ENCODE data around the gene TNRC6C. TPM values are rescaled to one million over a fixed set of nuclear protein-coding genes. Genes with fewer than 3 reads are reported as not detected.

The TNRC6C gene
- total and polyA plus RNA-seq, 9 of the 15 experiments (the other 6 are each of a cell fraction or from before 2014, with no cell fraction given): 0.20 to 4.9 (median 2.3) TPM

GRCh38 chr17:78128551-78129350 lies 170.2 kb downstream of the TNRC6C start, which contains the start of gene TMC6 (continued):
- TF ChIP-seq, protein P1, sequence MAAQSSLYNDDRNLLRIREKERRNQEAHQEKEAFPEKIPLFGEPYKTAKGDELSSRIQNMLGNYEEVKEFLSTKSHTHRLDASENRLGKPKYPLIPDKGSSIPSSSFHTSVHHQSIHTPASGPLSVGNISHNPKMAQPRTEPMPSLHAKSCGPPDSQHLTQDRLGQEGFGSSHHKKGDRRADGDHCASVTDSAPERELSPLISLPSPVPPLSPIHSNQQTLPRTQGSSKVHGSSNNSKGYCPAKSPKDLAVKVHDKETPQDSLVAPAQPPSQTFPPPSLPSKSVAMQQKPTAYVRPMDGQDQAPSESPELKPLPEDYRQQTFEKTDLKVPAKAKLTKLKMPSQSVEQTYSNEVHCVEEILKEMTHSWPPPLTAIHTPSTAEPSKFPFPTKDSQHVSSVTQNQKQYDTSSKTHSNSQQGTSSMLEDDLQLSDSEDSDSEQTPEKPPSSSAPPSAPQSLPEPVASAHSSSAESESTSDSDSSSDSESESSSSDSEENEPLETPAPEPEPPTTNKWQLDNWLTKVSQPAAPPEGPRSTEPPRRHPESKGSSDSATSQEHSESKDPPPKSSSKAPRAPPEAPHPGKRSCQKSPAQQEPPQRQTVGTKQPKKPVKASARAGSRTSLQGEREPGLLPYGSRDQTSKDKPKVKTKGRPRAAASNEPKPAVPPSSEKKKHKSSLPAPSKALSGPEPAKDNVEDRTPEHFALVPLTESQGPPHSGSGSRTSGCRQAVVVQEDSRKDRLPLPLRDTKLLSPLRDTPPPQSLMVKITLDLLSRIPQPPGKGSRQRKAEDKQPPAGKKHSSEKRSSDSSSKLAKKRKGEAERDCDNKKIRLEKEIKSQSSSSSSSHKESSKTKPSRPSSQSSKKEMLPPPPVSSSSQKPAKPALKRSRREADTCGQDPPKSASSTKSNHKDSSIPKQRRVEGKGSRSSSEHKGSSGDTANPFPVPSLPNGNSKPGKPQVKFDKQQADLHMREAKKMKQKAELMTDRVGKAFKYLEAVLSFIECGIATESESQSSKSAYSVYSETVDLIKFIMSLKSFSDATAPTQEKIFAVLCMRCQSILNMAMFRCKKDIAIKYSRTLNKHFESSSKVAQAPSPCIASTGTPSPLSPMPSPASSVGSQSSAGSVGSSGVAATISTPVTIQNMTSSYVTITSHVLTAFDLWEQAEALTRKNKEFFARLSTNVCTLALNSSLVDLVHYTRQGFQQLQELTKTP (IDR thresholded peaks at IDR 0.05; ENCODE audit: low read depth in 1 of 2, partially characterized antibody in 2 of 2): peak in 1 of 2 experiments; percentile 75
- TF ChIP-seq XRCC5 (IDR thresholded peaks at IDR 0.05; ENCODE audit: low read depth, low read length) (peak; percentile 24; the same call in 1 of the 2 replicates), MTA2 (IDR thresholded peaks at IDR 0.05; ENCODE audit: low read depth) (peak; percentile 73), ZNF407 (IDR thresholded peaks at IDR 0.05; ENCODE audit: low read depth) (no peak), ZNF212 (CRISPR knock-in tag; IDR thresholded peaks at IDR 0.05) (no peak), NKRF (IDR thresholded peaks at IDR 0.05; ENCODE audit: borderline replicate concordance) (peak; percentile 62; the same call in 1 of the 2 replicates), GTF2F1 (IDR thresholded peaks at IDR 0.05; ENCODE audit: low read depth, low read length) (no peak), PHB (CRISPR knock-in tag; IDR thresholded peaks at IDR 0.05) (no peak)
- TF ChIP-seq, protein P2, sequence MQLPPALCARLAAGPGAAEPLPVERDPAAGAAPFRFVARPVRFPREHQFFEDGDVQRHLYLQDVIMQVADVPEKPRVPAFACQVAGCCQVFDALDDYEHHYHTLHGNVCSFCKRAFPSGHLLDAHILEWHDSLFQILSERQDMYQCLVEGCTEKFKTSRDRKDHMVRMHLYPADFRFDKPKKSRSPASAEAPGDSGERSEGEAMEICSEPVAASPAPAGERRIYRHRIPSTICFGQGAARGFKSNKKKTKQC (CRISPR knock-in tag; IDR thresholded peaks at IDR 0.05): no peak; the same call in 1 of the 2 replicates
- TF ChIP-seq, protein P3, sequence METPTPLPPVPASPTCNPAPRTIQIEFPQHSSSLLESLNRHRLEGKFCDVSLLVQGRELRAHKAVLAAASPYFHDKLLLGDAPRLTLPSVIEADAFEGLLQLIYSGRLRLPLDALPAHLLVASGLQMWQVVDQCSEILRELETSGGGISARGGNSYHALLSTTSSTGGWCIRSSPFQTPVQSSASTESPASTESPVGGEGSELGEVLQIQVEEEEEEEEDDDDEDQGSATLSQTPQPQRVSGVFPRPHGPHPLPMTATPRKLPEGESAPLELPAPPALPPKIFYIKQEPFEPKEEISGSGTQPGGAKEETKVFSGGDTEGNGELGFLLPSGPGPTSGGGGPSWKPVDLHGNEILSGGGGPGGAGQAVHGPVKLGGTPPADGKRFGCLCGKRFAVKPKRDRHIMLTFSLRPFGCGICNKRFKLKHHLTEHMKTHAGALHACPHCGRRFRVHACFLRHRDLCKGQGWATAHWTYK (CRISPR knock-in tag; IDR thresholded peaks at IDR 0.05): no peak
